ENCODE measurements around the gene TGFB2.

- no peak for TF ChIP-seq EZH2phosphoT487 (IDR thresholded peaks at IDR 0.05; ENCODE audit: low read depth, severe bottlenecking, unreplicated experiment)
- TF ChIP-seq CTCF (IDR thresholded peaks at IDR 0.05; ENCODE audit: poor library complexity): no peak
- TF ChIP-seq EZH2 (IDR thresholded peaks at IDR 0.05; ENCODE audit: borderline replicate concordance): no peak
Observed at GRCh38 chr1:218303176-218303879, 41.8 kb upstream of the TGFB2 start.
